A549 (cell line): ENCODE measurements around the gene OSBPL2. TPM values are rescaled to one million over a fixed set of nuclear protein-coding genes. Genes with fewer than 3 reads are reported as not detected.

Experiments
- ATAC-seq, 2 experiments: fragments of 200-7000 bp in 1 of 2; fragments of >200 bp in 1 of 2; cut with Nextera tagmentation in 1 of 2; cut with Tn5 transposase in 1 of 2; 3 replicates each; pipeline versions ENCODE4 v1.8.0 to v1.9.1; 2018 to 2020; ENCODE audit warnings: mild to moderate bottlenecking in 1 of 2, moderate library complexity in 1 of 2
- CTCF ChIA-PET: fragments of 300-600 bp; sonication (Branson Sonifier 250); formaldehyde crosslinking; extraction: SDS; loops from one replicate; lab custom pipeline; 2021; ENCODE audit warnings: antibody characterized with exemption, inconsistent platforms; lab: Yijun Ruan, JAX
- POLR2A ChIA-PET: fragments of 350-600 bp; formaldehyde crosslinking; extraction: SDS; loops from one replicate; lab custom pipeline; 2021; ENCODE audit warnings: antibody characterized with exemption, inconsistent platforms; lab: Yijun Ruan, JAX
- DNase-seq, 2 experiments: peaks; one replicate each; pipeline versions ENCODE4 v3.0.0 to v3.0.0-alpha.2; 2011 to 2016; ENCODE audit warnings: low read depth in 1 of 2, low spot score in 1 of 2
- FAIRE-seq: peaks from 2 replicates; lab custom pipeline; 2011; peaks lifted over from hg19 to GRCh38; lab: Jason Lieb, UNC
- H3K27ac ChIP-seq, 2 experiments: fragments of >200 bp; sonication (Bioruptor Twin); formaldehyde crosslinking; 3 replicates each; pipeline ENCODE4 v1.5.1; 2016 to 2017
- H3K4me1 ChIP-seq: fragments of >200 bp; sonication (Bioruptor Twin); formaldehyde crosslinking; 3 replicates; pipeline ENCODE4 v1.6.1; 2016
- H3K4me2 ChIP-seq: fragments of >200 bp; sonication (Bioruptor Twin); formaldehyde crosslinking; 3 replicates; pipeline ENCODE4 v1.6.1; 2016
- H3K4me3 ChIP-seq: fragments of >200 bp; sonication (Bioruptor Twin); formaldehyde crosslinking; 3 replicates; pipeline ENCODE4 v1.5.1; 2016
- H3K9me3 ChIP-seq: fragments of >200 bp; sonication (Bioruptor Twin); formaldehyde crosslinking; 3 replicates; pipeline ENCODE4 v1.6.1; 2016
- ATOH8 ChIP-seq: fragments of 250-450 bp; sonication (Bioruptor Pico); IDR thresholded peaks from 2 replicates; pipeline ENCODE4 v1.5.0; 2020; ENCODE audit warnings: low read depth, mild to moderate bottlenecking, moderate library complexity
- BCL3 ChIP-seq: fragments of >200 bp; sonication (Bioruptor Twin); formaldehyde crosslinking; IDR thresholded peaks from 3 replicates; pipeline ENCODE4 v1.6.1; 2016
- BHLHE40 ChIP-seq: IDR thresholded peaks from 2 replicates; pipeline ENCODE4 v1.6.1; 2012; ENCODE audit warnings: low read depth, low read length, inconsistent platforms
- CBX2 ChIP-seq: fragments of 200-600 bp; sonication (generic); IDR thresholded peaks from 2 replicates; pipeline ENCODE4 v1.6.1; 2016; ENCODE audit warnings: low read depth, mild to moderate bottlenecking, borderline replicate concordance
- CBX8 ChIP-seq: fragments of 200-600 bp; sonication (generic); IDR thresholded peaks from 2 replicates; pipeline ENCODE4 v1.6.1; 2016
- CHD4 ChIP-seq: fragments of 200-600 bp; sonication (generic); IDR thresholded peaks from 2 replicates; pipeline ENCODE4 v1.6.1; 2016; ENCODE audit warnings: antibody characterized with exemption, mild to moderate bottlenecking, borderline replicate concordance
- ESRRA ChIP-seq: fragments of 150-350 bp; IDR thresholded peaks from 2 replicates; pipeline ENCODE4 v1.6.1; 2014; ENCODE audit warnings: mild to moderate bottlenecking, low read length, borderline replicate concordance
- FOSB ChIP-seq: fragments of 250-450 bp; sonication (Bioruptor Pico); IDR thresholded peaks from 2 replicates; pipeline ENCODE4 v1.5.0; 2020; ENCODE audit warnings: mild to moderate bottlenecking, moderate library complexity
- HOXA7 ChIP-seq: fragments of 250-450 bp; sonication (Bioruptor Pico); IDR thresholded peaks from 2 replicates; pipeline ENCODE4 v1.5.0; 2020; ENCODE audit warnings: mild to moderate bottlenecking, moderate library complexity
- HOXB13 ChIP-seq: fragments of 250-450 bp; sonication (Bioruptor Pico); IDR thresholded peaks from 2 replicates; pipeline ENCODE4 v1.5.0; 2020; ENCODE audit warnings: low read depth, mild to moderate bottlenecking, moderate library complexity
- HOXB5 ChIP-seq: fragments of 250-450 bp; sonication (Bioruptor Pico); IDR thresholded peaks from 2 replicates; pipeline ENCODE4 v1.5.0; 2020; ENCODE audit warnings: mild to moderate bottlenecking, moderate library complexity
- JUN ChIP-seq, 2 experiments: fragments of >200 bp; sonication (Bioruptor Twin); formaldehyde crosslinking; IDR thresholded peaks; 2 replicates in 1 of 2; 3 replicates in 1 of 2; pipeline ENCODE4 v1.6.1; 2016 to 2017
- JUNB ChIP-seq: fragments of >200 bp; sonication (Bioruptor Twin); formaldehyde crosslinking; IDR thresholded peaks from 2 replicates; pipeline ENCODE4 v1.6.1; 2016
- KDM1A ChIP-seq: fragments of 200-600 bp; sonication (generic); IDR thresholded peaks from 2 replicates; pipeline ENCODE4 v1.6.1; 2016; ENCODE audit warnings: low read depth, mild to moderate bottlenecking
- KDM5A ChIP-seq: fragments of 200-600 bp; sonication (generic); IDR thresholded peaks from 2 replicates; pipeline ENCODE4 v1.6.1; 2016; ENCODE audit warnings: antibody characterized with exemption, mild to moderate bottlenecking
- MAFK ChIP-seq: fragments of 450-650 bp; IDR thresholded peaks from 2 replicates; pipeline ENCODE4 v1.6.1; 2014; ENCODE audit not compliant: partially characterized antibody
- NFE2L2 ChIP-seq: fragments of 150-350 bp; conservative IDR thresholded peaks from 2 replicates; pipeline ENCODE4 v1.6.1; 2014; ENCODE audit warnings: low read length
- PHF8 ChIP-seq: fragments of 200-600 bp; sonication (generic); IDR thresholded peaks from 2 replicates; pipeline ENCODE4 v1.6.1; 2016; ENCODE audit warnings: low read depth, mild to moderate bottlenecking, antibody characterized with exemption, moderate library complexity, borderline replicate concordance
- POLR2AphosphoS2 ChIP-seq: conservative IDR thresholded peaks from 2 replicates; pipeline ENCODE4 v1.6.1; 2012; ENCODE audit warnings: low read length, improper control_type of control experiment, inconsistent platforms
- RAD21 ChIP-seq, 2 experiments: fragments of >200 bp in 1 of 2; sonication (Bioruptor Twin) in 1 of 2; formaldehyde crosslinking in 1 of 2; IDR thresholded peaks in 1 of 2; conservative IDR thresholded peaks in 1 of 2; 2 replicates in 1 of 2; 3 replicates in 1 of 2; pipeline ENCODE4 v1.6.1; 2012 to 2018; ENCODE audit warnings: inconsistent platforms in 1 of 2
- RFX5 ChIP-seq: fragments of 450-650 bp; IDR thresholded peaks from 2 replicates; pipeline ENCODE4 v1.7.1; 2014; ENCODE audit warnings: antibody characterized with exemption, mild to moderate bottlenecking, moderate library complexity
- SREBF2 ChIP-seq: fragments of 450-650 bp; IDR thresholded peaks from 2 replicates; pipeline ENCODE4 v1.6.1; 2014; ENCODE audit warnings: mild to moderate bottlenecking, moderate library complexity
- TFCP2L1 ChIP-seq: fragments of 250-450 bp; sonication (Bioruptor Pico); IDR thresholded peaks from 2 replicates; pipeline ENCODE4 v1.5.0; 2021; ENCODE audit warnings: mild to moderate bottlenecking
- TP53 ChIP-seq: fragments of 250-450 bp; sonication (Bioruptor Pico); IDR thresholded peaks from 2 replicates; pipeline ENCODE4 v1.5.0; 2021; ENCODE audit warnings: mild to moderate bottlenecking, moderate library complexity
- ZC3H11A ChIP-seq: fragments of 450-650 bp; IDR thresholded peaks from 2 replicates; pipeline ENCODE4 v1.6.1; 2014; ENCODE audit warnings: antibody characterized with exemption, mild to moderate bottlenecking
- ZNF302 ChIP-seq: fragments of 250-450 bp; sonication (Bioruptor Pico); IDR thresholded peaks from 2 replicates; pipeline ENCODE4 v1.9.0; 2021; ENCODE audit warnings: inconsistent platforms, mild to moderate bottlenecking, moderate library complexity
- WGBS: methylation state at CpG from one replicate; pipeline ENCODE4 v1.1.6; 2017; ENCODE audit errors: missing lambda C conversion rate; 5-methylcytosine and 5-hydroxymethylcytosine counted together
- polyA plus RNA-seq, 4 experiments: library from polyadenylated mRNA; depleted of rRNA in 3 of 4; stranded (reverse); fragments of >200 nt; fragmentation: RNase III in 1 of 4; extraction: RNeasy Plus Mini Kit Qiagen cat#74134 plus additional on column Dnase treatment in 1 of 4; gene quantifications; 2 replicates in 3 of 4; 3 replicates in 1 of 4; pipeline ENCODE4 v1.2.3, GENCODE V29; 2011 to 2017

Gene OSBPL2
- polyA plus RNA-seq, 2 of the 4 experiments (the other 2 are of a cell fraction), result 14.6 to 14.8 TPM

- Histone ChIP-seq H3K4me3 (no peak overlapping the region), H3K4me1 (peaks cover 15% of the 10 kb centered on the region; the same call in 2 of the 3 replicates), H3K9me3 (peaks cover 33% of the 10 kb centered on the region), H3K27ac (no peak overlapping the region; a peak in 1 of 6 replicates), H3K4me2 (no peak overlapping the region)
- ChIA-PET POLR2A (no interaction called here), CTCF (interaction anchor here (1.2 to 4.7 kb wide), 4 partner anchors 8 to 68 kb away, joined by 3 to 23 read pairs (median 4); no protein-coding TSS in a partner anchor)
- no peak for ATAC-seq
- DNase-seq, result no peak
- TF ChIP-seq TFCP2L1 (CRISPR knock-in tag) (no peak), CBX2 (no peak), ZC3H11A (no peak), HOXB5 (no peak), NFE2L2 (no peak), RFX5 (no peak), ESRRA (no peak), ATOH8 (CRISPR knock-in tag) (no peak), BHLHE40 (no peak), TP53 (CRISPR knock-in tag) (no peak), CBX8 (no peak), CHD4 (no peak), SREBF2 (no peak)
- 96% methylated on average over 3 of the region's 12 CpGs for WGBS
- FAIRE-seq, result no peak
These were observed 76.0 kb downstream of the OSBPL2 start for GRCh38 chr20:62314339-62314638.

GRCh38 chr20:62314711-62315302, 76.5 kb downstream of the OSBPL2 start:
- H3K4me1 ChIP-seq, result peaks cover 13% of the 10 kb centered on the region; the same call in 2 of the 3 replicates
- FAIRE-seq, result no peak
- POLR2A ChIA-PET, result interaction anchor here (0.6 kb wide), 1 partner anchor 29 kb away, joined by 4 read pairs; no protein-coding TSS in a partner anchor
- H3K4me3 ChIP-seq, result no peak overlapping the region
- 97% methylated on average over 12 of the region's 25 CpGs for WGBS
- no peak overlapping the region for H3K4me2 ChIP-seq
- CTCF ChIA-PET, result interaction anchor here (0.8 to 4.9 kb wide), 7 partner anchors 8 to 79 kb away, joined by 3 to 29 read pairs (median 3); no protein-coding TSS in a partner anchor
- ATAC-seq, result no peak
- DNase-seq, result no peak
- peaks cover 33% of the 10 kb centered on the region for H3K9me3 ChIP-seq
- peak overlapping the region in 1 of 2 experiments; percentile 70; a peak in 1 of 6 replicates for H3K27ac ChIP-seq
- TF ChIP-seq JUN (IDR thresholded peaks at IDR 0.05), result 0 out of 5 replicates have a peak, but pooled peaks of 1 of the 2 experiments have one; percentile 10
- no peak for TF ChIP-seq MAFK

- 100% methylated on average over 5 of the region's 12 CpGs for WGBS
- ChIA-PET CTCF (interaction anchor here (0.9 to 4.9 kb wide), 4 partner anchors 9 to 66 kb away, joined by 3 to 29 read pairs (median 13); partner anchors contain the start of gene ADRM1), POLR2A (no interaction called here)
- Histone ChIP-seq H3K4me1 (peaks cover 5% of the 10 kb centered on the region; the same call in 2 of the 3 replicates), H3K27ac (peak overlapping the region in 1 of 2 experiments; percentile 70; a peak in 3 of 6 replicates), H3K4me2 (no peak overlapping the region), H3K4me3 (peak overlapping the region; percentile 26; the same call in 1 of the 3 replicates), H3K9me3 (peaks cover 33% of the 10 kb centered on the region)
- DNase-seq (no peak), FAIRE-seq (no peak), ATAC-seq (no peak)
- TF ChIP-seq BCL3 (no peak), ZNF302 (no peak), POLR2AphosphoS2 (no peak), HOXA7 (CRISPR knock-in tag) (no peak), TP53 (CRISPR knock-in tag) (no peak), KDM5A (no peak), HOXB13 (no peak), FOSB (no peak), KDM1A (no peak), JUNB (no peak), PHF8 (no peak), HOXB5 (no peak), RAD21 (conservative IDR thresholded peaks at IDR 0.05 in 1 of 2, IDR thresholded peaks at IDR 0.05 in 1 of 2) (no peak), SREBF2 (no peak), CHD4 (no peak)
These were observed 77.5 kb downstream of the OSBPL2 start for GRCh38 chr20:62315773-62316172.
